ENCODE results near the gene IL12B.

Gene IL12B

DNA sequence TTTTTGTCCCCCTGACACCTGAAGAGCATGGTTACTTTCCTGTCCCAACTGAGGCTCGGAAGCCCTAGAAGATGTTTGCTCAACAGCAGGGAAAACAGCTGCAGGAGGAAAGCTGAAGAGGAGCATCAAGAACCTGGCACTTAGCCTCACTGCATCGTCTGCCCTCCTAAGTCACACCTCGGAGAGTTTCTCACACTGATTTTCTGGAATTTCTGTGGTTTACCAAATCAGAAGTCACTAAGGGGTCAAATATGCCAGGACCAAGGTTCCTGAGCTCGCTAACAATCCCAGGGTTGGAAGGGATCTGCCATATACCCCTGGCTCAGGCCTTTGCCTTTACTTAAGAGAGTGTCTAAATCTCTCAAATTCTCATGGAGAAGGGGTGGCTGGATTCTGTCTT is 5.3 kb downstream of the IL12B start:
- TF ChIP-seq, protein P1, sequence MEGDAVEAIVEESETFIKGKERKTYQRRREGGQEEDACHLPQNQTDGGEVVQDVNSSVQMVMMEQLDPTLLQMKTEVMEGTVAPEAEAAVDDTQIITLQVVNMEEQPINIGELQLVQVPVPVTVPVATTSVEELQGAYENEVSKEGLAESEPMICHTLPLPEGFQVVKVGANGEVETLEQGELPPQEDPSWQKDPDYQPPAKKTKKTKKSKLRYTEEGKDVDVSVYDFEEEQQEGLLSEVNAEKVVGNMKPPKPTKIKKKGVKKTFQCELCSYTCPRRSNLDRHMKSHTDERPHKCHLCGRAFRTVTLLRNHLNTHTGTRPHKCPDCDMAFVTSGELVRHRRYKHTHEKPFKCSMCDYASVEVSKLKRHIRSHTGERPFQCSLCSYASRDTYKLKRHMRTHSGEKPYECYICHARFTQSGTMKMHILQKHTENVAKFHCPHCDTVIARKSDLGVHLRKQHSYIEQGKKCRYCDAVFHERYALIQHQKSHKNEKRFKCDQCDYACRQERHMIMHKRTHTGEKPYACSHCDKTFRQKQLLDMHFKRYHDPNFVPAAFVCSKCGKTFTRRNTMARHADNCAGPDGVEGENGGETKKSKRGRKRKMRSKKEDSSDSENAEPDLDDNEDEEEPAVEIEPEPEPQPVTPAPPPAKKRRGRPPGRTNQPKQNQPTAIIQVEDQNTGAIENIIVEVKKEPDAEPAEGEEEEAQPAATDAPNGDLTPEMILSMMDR (conservative IDR thresholded peaks at IDR 0.05): no peak
- no peak for TF ChIP-seq ZFX (IDR thresholded peaks at IDR 0.05)
- no peak overlapping the region for H3K27ac ChIP-seq

DNA sequence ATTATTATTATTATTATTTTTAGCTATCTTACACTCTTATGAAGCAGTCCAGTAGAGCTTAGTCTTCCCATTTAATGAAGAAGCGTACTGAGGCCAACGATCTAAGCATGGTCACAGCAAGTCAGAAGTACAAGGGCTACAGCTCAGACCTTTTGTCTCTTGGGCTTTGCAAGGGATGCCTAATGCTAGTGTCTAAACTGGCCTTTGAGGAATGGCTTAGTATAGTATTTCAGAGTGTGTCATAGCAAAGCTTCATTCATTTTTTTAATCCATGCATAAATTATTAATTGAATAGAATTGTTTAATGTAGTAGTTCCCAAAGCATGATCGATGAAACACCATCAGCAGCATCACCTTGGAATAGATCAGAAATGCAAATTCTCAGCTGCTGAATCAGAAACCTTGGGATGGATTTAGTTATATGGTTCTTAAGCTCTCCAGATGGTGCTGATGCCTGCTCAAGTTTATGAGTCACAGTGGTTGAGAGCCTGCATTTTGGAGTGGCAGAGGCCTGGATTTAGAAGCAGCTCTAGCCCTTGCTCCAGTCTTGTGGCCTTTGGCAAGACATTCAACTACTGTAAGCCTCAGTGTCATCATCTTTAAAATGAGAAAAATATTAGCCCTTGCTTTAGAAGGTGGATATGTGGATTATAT is 6.1 kb downstream of the IL12B start:
- H3K27ac ChIP-seq: no peak overlapping the region
- TF ChIP-seq, protein P1 (conservative IDR thresholded peaks at IDR 0.05): no peak
- TF ChIP-seq ZFX (IDR thresholded peaks at IDR 0.05): no peak

GRCh38 chr5:159322180-159322579 is 8.1 kb downstream of the IL12B start:
- H3K27ac ChIP-seq: no peak overlapping the region
- TF ChIP-seq, protein P1 (conservative IDR thresholded peaks at IDR 0.05): no peak
- TF ChIP-seq ZFX (IDR thresholded peaks at IDR 0.05): no peak

GRCh38 chr5:159319832-159320231 is 10.5 kb downstream of the IL12B start:
- no peak overlapping the region for H3K27ac ChIP-seq

GRCh38 chr5:159319363-159319762 is 10.9 kb downstream of the IL12B start:
- H3K27ac ChIP-seq: no peak overlapping the region
- TF ChIP-seq ZFX (IDR thresholded peaks at IDR 0.05): no peak
- TF ChIP-seq, protein P1 (conservative IDR thresholded peaks at IDR 0.05): no peak

More at GRCh38 chr5:159319832-159320231, 10.5 kb downstream of the IL12B start:
- no peak for TF ChIP-seq ZFX (IDR thresholded peaks at IDR 0.05)
- TF ChIP-seq, protein P1 (conservative IDR thresholded peaks at IDR 0.05): no peak

DNA sequence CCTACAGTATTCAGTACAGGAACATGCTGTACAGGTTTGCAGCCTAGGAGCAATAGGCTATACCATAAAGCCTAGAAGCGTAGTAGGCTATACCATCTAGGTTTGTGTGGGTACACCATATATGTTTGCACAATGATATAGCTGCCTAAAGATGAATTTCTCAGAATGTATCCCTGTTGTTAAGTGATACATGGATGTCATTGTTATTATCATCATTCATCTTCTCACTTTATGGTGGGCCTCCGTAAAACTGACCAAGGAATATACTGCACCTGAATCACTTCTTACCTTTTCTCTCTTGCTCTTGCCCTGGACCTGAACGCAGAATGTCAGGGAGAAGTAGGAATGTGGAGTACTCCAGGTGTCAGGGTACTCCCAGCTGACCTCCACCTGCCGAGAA is 11.8 kb downstream of the IL12B start:
- no peak overlapping the region for H3K27ac ChIP-seq
- no peak for TF ChIP-seq ZFX (IDR thresholded peaks at IDR 0.05)
- TF ChIP-seq, protein P1 (conservative IDR thresholded peaks at IDR 0.05): no peak

DNA sequence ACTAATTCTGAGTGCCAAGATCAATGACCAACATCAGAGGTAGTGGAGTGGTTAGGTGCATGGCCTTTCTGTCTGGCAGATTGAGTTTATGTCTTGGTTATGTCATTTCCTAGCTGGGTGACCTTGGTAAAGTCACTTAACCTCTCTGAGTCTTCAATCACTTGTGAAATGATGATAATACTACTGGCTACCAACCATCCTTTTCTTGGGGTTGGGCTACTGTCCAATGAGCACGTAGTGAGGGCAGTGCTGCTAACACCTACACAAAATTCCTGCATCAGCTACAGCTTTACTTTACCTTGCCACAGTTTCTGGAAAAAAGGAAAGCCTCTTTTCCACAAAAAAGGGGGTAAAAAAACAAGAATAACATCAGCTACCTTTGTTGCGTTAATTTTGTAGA is 12.4 kb downstream of the IL12B start:
- no peak for TF ChIP-seq ZFX (IDR thresholded peaks at IDR 0.05)
- TF ChIP-seq, protein P1 (conservative IDR thresholded peaks at IDR 0.05): no peak
- H3K27ac ChIP-seq: no peak overlapping the region

Measured in C4-2B (cell line).